ENCODE data around the gene PHACTR1. TPM values are rescaled to one million over a fixed set of nuclear protein-coding genes. Genes with fewer than 3 reads are reported as not detected.
"Not testable (repeated sequence)": the region's sequence is repeated elsewhere in the genome, so short reads cannot be mapped to it uniquely, and the experiment has no call there.

PHACTR1 gene
- total RNA-seq, 1 donor from 2014 or later: 50.7 TPM

DNA sequence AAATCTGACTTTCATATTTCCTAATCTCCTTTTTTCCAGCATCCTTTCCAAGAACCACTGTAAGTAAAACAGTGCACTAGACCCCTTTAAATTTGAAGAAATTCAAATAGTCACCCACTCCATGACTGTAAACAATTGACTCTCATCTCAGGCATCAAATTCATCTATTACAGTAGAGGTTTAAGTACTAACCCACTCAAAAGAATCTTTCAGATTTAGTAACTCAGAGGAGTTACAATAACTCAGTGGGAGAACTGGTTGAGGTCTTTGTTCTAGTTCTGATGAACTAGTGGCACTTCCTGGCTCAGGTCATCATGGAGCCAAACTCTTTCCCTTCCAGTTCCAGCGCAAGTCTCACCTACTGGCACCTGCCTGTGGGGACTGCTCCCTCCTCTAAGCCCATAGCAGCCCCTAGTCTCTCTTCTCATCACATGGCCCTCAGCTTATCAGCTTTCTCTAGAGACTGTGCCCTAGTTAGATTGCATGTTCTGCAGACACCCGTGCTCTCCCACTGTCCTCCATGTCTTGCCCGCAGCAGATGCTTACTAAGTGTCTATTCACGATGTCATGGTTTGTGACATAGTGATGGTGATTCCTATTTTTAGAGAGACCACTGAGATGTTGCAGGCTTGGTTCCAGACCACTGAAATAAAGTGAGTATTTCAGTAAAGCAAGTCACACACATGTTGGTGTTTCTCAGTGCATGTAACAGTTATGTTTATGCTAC is 415.5 kb downstream of the PHACTR1 start:
- Mint-ChIP-seq H3K4me1 (ENCODE audit: low read depth, unreplicated experiment) (peaks cover 2% of the 10 kb centered on the region), H3K36me3 (ENCODE audit: unreplicated experiment) (no peaks in the 10 kb centered on the region), H3K9me3 (ENCODE audit: unreplicated experiment) (no peaks in the 10 kb centered on the region), H3K27me3 (ENCODE audit: unreplicated experiment) (peaks cover 6% of the 10 kb centered on the region), H3K27ac (ENCODE audit: unreplicated experiment) (no peak overlapping the region), H3K4me3 (ENCODE audit: unreplicated experiment) (no peak overlapping the region)
- TF ChIP-seq CTCF (IDR thresholded peaks at IDR 0.05; ENCODE audit: partially characterized antibody, unreplicated experiment): no peak
- DNase-seq: no peak

- not testable (repeated sequence) for H3K27me3 Mint-ChIP-seq (ENCODE audit: unreplicated experiment); H3K9me3 Mint-ChIP-seq (ENCODE audit: unreplicated experiment); H3K36me3 Mint-ChIP-seq (ENCODE audit: unreplicated experiment); DNase-seq; H3K27ac Mint-ChIP-seq (ENCODE audit: unreplicated experiment); H3K4me3 Mint-ChIP-seq (ENCODE audit: unreplicated experiment)
- H3K4me1 Mint-ChIP-seq (ENCODE audit: low read depth, unreplicated experiment): peaks cover 13% of the 10 kb centered on the region
These were observed 417.3 kb downstream of the PHACTR1 start for GRCh38 chr6:13133894-13134293.

- peaks cover 13% of the 10 kb centered on the region for H3K4me1 Mint-ChIP-seq (ENCODE audit: low read depth, unreplicated experiment)
- H3K27me3 Mint-ChIP-seq (ENCODE audit: unreplicated experiment): peaks cover 6% of the 10 kb centered on the region
- DNase-seq: no peak
- no peaks in the 10 kb centered on the region for H3K36me3 Mint-ChIP-seq (ENCODE audit: unreplicated experiment)
- TF ChIP-seq CTCF (IDR thresholded peaks at IDR 0.05; ENCODE audit: partially characterized antibody, unreplicated experiment): no peak
- H3K27ac Mint-ChIP-seq (ENCODE audit: unreplicated experiment): no peak overlapping the region
- no peaks in the 10 kb centered on the region for H3K9me3 Mint-ChIP-seq (ENCODE audit: unreplicated experiment)
- H3K4me3 Mint-ChIP-seq (ENCODE audit: unreplicated experiment): no peak overlapping the region
These were observed 418.6 kb downstream of the PHACTR1 start for GRCh38 chr6:13135152-13135551.

- Mint-ChIP-seq H3K36me3 (ENCODE audit: unreplicated experiment) (no peaks in the 10 kb centered on the region), H3K4me3 (ENCODE audit: unreplicated experiment) (no peak overlapping the region)
These were observed 422.6 kb downstream of the PHACTR1 start for GRCh38 chr6:13139119-13139518.

DNA sequence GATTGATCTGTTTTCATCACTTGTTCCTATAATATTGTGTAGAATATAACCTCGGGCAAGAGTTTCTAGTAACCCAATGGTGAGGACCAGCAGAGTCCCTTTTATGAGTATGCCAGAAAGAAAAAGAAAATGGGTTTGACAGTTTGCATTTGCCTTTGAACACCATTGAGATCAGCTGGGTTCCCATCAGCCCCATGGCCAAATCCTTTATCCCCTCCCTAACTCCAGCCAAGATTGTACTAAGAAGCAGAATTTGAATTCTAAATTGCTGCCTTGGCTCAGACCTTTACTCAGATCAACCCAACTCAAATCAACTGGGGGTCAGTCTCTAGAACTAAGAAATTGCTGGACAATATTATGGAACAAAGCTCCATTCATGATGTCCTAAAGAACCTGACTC is 424.4 kb downstream of the PHACTR1 start:
- H3K27ac Mint-ChIP-seq (ENCODE audit: unreplicated experiment): no peak overlapping the region
- no peak overlapping the region for H3K4me3 Mint-ChIP-seq (ENCODE audit: unreplicated experiment)
- no peaks in the 10 kb centered on the region for H3K9me3 Mint-ChIP-seq (ENCODE audit: unreplicated experiment)
- peaks cover 11% of the 10 kb centered on the region for H3K4me1 Mint-ChIP-seq (ENCODE audit: low read depth, unreplicated experiment)
- H3K36me3 Mint-ChIP-seq (ENCODE audit: unreplicated experiment): no peaks in the 10 kb centered on the region
- TF ChIP-seq CTCF (IDR thresholded peaks at IDR 0.05; ENCODE audit: partially characterized antibody, unreplicated experiment): no peak
- H3K27me3 Mint-ChIP-seq (ENCODE audit: unreplicated experiment): no peaks in the 10 kb centered on the region
- no peak for DNase-seq

More at GRCh38 chr6:13139119-13139518, 422.6 kb downstream of the PHACTR1 start:
- Mint-ChIP-seq H3K4me1 (ENCODE audit: low read depth, unreplicated experiment) (peaks cover 13% of the 10 kb centered on the region), H3K9me3 (ENCODE audit: unreplicated experiment) (no peaks in the 10 kb centered on the region), H3K27ac (ENCODE audit: unreplicated experiment) (no peak overlapping the region), H3K27me3 (ENCODE audit: unreplicated experiment) (peaks cover 6% of the 10 kb centered on the region)
- no peak for TF ChIP-seq CTCF (IDR thresholded peaks at IDR 0.05; ENCODE audit: partially characterized antibody, unreplicated experiment)
- no peak for DNase-seq

All from glutamatergic neuron (in vitro differentiated cells).